K562 (cell line): ENCODE results near the gene ARHGAP42. TPM values are rescaled to one million over a fixed set of nuclear protein-coding genes. Genes with fewer than 3 reads are reported as not detected.

Source experiments
- BRF1 ChIP-seq: IDR thresholded peaks from 3 replicates; pipeline ENCODE4 v1.6.1; 2011; ENCODE audit warnings: borderline replicate concordance, mild to moderate bottlenecking; ENCODE audit not compliant: insufficient read length; ENCODE audit errors: extremely low read depth
- CEBPB ChIP-seq: fragments of 450-650 bp; IDR thresholded peaks from 2 replicates; pipeline ENCODE4 v1.6.1; 2016; ENCODE audit warnings: missing genetic modification characterization, missing compliant biosample characterization
- HMGXB4 ChIP-seq: sonication (generic); formaldehyde crosslinking; IDR thresholded peaks from 2 replicates; pipeline ENCODE4 v1.8.1; 2023; ENCODE audit warnings: mild to moderate bottlenecking, missing genetic modification reagents
- RAD21 ChIP-seq, 2 experiments: fragments of 250-450 bp in 1 of 2; fragments of 450-650 bp in 1 of 2; sonication (Bioruptor Pico) in 1 of 2; formaldehyde crosslinking in 1 of 2; IDR thresholded peaks in 1 of 2; conservative IDR thresholded peaks in 1 of 2; 2 replicates each; pipeline versions ENCODE4 v1.4.0 to v1.8.0; 2020 to 2022; ENCODE audit warnings: mild to moderate bottlenecking in 2 of 2, moderate library complexity in 1 of 2
- REST ChIP-seq, 2 experiments: fragments of 450-650 bp; formaldehyde crosslinking in 1 of 2; IDR thresholded peaks; 2 replicates each; pipeline versions ENCODE4 v1.4.0 to v1.6.1; 2014 to 2020; ENCODE audit warnings: mild to moderate bottlenecking in 2 of 2, borderline replicate concordance in 1 of 2, low read depth in 1 of 2
- SMC3 ChIP-seq: conservative IDR thresholded peaks from 2 replicates; pipeline ENCODE4 v1.6.1; 2011; ENCODE audit warnings: low read depth, low read length, improper control_type of control experiment; ENCODE audit not compliant: insufficient read depth
- TCF7L2 ChIP-seq: fragments of 150-350 bp; IDR thresholded peaks from 2 replicates; pipeline ENCODE4 v1.6.1; 2016; ENCODE audit warnings: low read depth, mild to moderate bottlenecking, low read length, moderate library complexity
- ZBTB7A ChIP-seq: IDR thresholded peaks from 2 replicates; pipeline ENCODE4 v1.6.1; 2011; ENCODE audit warnings: low read depth, mild to moderate bottlenecking, low read length, moderate library complexity, borderline replicate concordance; ENCODE audit not compliant: control insufficient read depth
- ZNF79 ChIP-seq: fragments of 250-450 bp; sonication (Bioruptor Pico); IDR thresholded peaks from 2 replicates; pipeline ENCODE4 v1.4.0; 2020; ENCODE audit warnings: low read depth, mild to moderate bottlenecking, moderate library complexity
- polyA plus RNA-seq, 8 experiments: library from polyadenylated mRNA; depleted of rRNA in 4 of 8; stranded (reverse) in 5 of 8; unstranded in 3 of 8; fragments of >200 nt; fragmentation: Nextera tagmentation in 2 of 8; fragmentation: Illumina TruSeq in 1 of 8; extraction: Ambion mirVana in 2 of 8; extraction: Trizol in 1 of 8; gene quantifications; 2 replicates each; pipeline versions ENCODE4 v1.2.1 to v1.2.3, GENCODE V29; 2011 to 2014; ENCODE audit warnings: inconsistent platforms in 1 of 8, missing spikeins in 1 of 8
- total RNA-seq, 7 experiments: library from RNA; depleted of rRNA in 6 of 7; stranded (reverse); fragments of >200 nt in 6 of 7; fragmentation: Illumina TruSeq in 2 of 7; extraction: Trizol in 2 of 7; gene quantifications; 2 replicates each; pipeline versions ENCODE4 v1.2.1 to v1.2.3, GENCODE V29; 2011 to 2021; ENCODE audit warnings: low replicate concordance in 1 of 7
- TF ChIP-seq, protein P1 (sequence below): fragments of 250-450 bp; sonication (Bioruptor Pico); IDR thresholded peaks from 2 replicates; pipeline ENCODE4 v1.8.0; 2022; ENCODE audit warnings: inconsistent platforms, mild to moderate bottlenecking, moderate library complexity, borderline replicate concordance

ARHGAP42 gene
- total and polyA plus RNA-seq, 9 of the 15 experiments (the other 6 are each of a cell fraction or from before 2014, with no cell fraction given) = 0.95 to 6.1 (median 2.4) TPM

DNA sequence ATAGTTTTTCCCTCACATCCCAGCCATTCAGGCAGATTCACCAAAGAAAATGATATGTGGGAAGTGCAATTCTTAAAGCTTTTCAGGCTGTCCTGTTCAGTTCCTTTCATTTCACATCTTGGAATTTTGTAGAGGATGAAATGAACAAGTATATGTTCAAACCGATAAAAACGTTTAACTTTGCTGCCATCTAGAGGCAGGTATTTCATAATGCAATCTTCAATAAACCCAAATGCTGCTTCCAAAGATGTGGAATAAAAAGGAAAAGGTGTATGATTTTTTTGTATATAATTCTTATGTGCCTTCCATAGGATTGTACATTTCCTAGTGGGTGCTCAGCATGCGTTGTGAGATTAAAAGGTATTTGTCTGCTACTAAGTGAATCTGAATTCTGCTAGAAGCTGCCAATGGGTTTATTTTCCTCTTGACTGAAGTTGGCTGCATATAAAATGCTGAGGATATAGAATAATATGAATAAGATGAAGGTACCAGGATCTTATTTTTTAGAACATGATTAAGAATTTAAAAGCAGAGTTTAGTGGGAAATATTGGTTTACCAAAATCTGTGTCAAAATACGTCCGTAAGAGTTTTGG lies 243.2 kb downstream of the ARHGAP42 start (continued):
- TF ChIP-seq HMGXB4 (CRISPR knock-in tag) = no peak
- peak; percentile 65; the same call in 1 of the 2 replicates for TF ChIP-seq ZNF79 (CRISPR knock-in tag)
- TF ChIP-seq CEBPB (tag) = 0 out of 2 replicates have a peak, but pooled peaks have one; percentile 6
- no peak for TF ChIP-seq ZBTB7A
- 0 out of 2 replicates have a peak, but pooled peaks have one; percentile 19 for TF ChIP-seq SMC3
- TF ChIP-seq REST (IDR thresholded peaks at IDR 0.05; ENCODE audit: borderline replicate concordance) = peak; percentile 48; the same call in 1 of the 2 replicates
- no peak for TF ChIP-seq REST (CRISPR knock-in tag; IDR thresholded peaks at IDR 0.05; ENCODE audit: low read depth)
- TF ChIP-seq BRF1 = no peak
- TF ChIP-seq, protein P1, sequence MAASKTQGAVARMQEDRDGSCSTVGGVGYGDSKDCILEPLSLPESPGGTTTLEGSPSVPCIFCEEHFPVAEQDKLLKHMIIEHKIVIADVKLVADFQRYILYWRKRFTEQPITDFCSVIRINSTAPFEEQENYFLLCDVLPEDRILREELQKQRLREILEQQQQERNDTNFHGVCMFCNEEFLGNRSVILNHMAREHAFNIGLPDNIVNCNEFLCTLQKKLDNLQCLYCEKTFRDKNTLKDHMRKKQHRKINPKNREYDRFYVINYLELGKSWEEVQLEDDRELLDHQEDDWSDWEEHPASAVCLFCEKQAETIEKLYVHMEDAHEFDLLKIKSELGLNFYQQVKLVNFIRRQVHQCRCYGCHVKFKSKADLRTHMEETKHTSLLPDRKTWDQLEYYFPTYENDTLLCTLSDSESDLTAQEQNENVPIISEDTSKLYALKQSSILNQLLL (CRISPR knock-in tag) = no peak
- TF ChIP-seq TCF7L2 = no peak
- peak; percentile 62 to 76 for TF ChIP-seq RAD21 (CRISPR knock-in tag; conservative IDR thresholded peaks at IDR 0.05 in 1 of 2, IDR thresholded peaks at IDR 0.05 in 1 of 2)
